Glomerular endothelial cell (primary cell): Measurements from ENCODE around the gene TNFSF10. TPM values are rescaled to one million over a fixed set of nuclear protein-coding genes. Genes with fewer than 3 reads are reported as not detected.

Source experiments
- DNase-seq: peaks from one replicate; pipeline ENCODE4 v3.0.0-alpha.2; 2011; ENCODE audit warnings: low read depth, low spot score; ENCODE audit errors: extremely low read depth
- total RNA-seq: library from RNA; depleted of rRNA; stranded (reverse); fragments of >200 nt; gene quantifications from 2 replicates; pipeline ENCODE4 v1.2.3, GENCODE V29; 2015

The TNFSF10 gene
- total RNA-seq, 1 donor from 2014 or later = 74.6 TPM

- no peak for DNase-seq
These were observed 4.1 kb downstream of the TNFSF10 start for GRCh38 chr3:172518929-172519640.

- DNase-seq = no peak
These were observed 5.3 kb downstream of the TNFSF10 start for GRCh38 chr3:172517859-172518466.

DNA sequence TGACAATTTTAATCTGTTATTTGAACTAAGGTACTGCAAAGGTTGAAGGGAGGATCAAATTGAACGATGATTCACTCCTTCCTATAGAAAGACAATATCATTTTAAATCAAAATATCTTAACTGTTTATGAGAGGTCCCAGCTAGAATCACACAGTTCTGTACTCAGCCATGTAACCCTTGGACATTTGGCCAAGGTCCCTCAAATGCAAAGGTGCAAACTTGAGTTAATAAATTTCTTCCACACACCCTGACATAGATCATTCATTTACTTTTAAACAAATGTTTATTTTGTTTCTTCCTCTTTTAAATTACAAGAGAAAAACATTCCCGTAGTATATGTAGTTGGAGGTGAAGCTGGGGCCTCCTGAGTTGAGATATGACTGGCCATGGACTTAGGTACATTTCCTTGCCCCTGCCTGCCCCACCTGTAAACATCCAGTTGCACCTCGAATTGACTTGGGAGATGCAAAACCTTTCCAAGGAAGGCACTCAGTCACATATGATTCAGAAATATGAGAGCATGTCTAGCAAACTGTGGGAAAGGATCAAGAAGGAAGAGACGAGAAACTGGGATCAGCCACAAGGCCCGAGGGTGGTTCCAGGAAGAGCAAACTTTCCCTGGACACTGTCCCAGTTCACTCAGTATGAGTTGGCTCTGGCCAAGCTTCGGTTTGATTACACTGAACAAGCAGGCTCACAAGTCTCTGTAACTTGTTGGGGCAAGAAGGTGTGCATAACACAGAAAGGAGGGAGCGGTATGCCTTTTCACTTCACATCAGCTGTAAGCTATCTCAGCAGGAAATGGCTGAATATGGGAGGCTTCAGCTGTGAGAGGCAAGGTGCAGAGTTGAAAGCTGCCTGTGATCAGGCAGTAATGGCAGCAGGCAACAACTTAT is 6.7 kb downstream of the TNFSF10 start:
- no peak for DNase-seq

DNA sequence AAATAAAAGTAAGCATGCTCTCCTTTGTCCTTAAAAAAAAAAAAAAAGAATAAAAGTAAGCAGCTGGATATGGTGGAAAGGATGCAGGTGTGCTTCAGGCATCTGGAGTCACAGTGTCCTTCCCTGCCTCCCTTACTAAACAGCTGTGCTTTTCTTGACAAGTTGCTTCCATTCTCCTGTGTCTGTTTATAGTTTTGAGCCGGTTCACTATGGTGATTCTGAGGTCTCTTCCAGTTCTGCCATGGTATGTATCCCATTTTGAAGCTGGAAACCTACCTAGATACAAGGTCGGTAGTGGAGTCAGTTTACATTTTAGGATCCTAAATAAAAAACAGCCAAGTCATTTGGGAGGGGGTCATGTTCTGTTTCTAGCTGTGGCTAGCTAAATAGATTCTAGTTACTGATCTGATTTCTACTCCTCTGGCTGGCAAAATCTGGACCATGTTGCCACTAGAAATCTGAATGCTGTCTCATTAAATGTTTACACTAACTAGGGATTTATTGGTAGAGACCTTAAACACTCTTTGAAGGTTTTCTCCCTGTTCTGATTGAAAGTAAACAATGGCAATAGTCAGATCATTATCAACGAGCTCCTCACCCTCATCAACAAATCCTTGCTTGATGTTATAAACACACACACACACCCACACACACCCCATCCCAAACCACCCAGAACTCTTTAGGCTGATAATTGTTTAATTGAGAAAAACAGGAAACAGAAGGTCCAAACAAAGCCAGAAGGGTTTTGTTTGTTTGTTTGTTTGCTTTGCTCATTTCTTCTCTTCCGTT is 7.9 kb downstream of the TNFSF10 start:
- DNase-seq = no peak

DNA sequence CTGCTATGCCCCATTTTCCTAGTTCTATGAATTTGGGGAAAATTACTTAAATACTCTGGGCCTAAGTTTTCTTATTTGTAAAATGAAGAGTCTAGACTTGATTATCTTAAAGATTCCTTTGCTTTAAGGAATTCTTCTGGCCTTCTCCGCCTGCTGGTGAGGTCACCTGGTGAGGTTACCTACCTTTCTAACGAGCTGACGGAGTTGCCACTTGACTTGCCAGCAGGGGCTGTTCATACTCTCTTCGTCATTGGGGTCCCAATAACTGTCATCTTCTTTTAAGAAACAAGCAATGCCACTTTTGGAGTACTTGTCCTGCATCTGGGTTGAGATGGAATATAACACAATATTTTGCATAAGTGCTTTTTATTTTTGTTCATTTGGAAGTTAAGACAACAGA is 8.6 kb downstream of the TNFSF10 start:
- no peak for DNase-seq

GRCh38 chr3:172513488-172513887 is 9.7 kb downstream of the TNFSF10 start:
- no peak for DNase-seq

DNA sequence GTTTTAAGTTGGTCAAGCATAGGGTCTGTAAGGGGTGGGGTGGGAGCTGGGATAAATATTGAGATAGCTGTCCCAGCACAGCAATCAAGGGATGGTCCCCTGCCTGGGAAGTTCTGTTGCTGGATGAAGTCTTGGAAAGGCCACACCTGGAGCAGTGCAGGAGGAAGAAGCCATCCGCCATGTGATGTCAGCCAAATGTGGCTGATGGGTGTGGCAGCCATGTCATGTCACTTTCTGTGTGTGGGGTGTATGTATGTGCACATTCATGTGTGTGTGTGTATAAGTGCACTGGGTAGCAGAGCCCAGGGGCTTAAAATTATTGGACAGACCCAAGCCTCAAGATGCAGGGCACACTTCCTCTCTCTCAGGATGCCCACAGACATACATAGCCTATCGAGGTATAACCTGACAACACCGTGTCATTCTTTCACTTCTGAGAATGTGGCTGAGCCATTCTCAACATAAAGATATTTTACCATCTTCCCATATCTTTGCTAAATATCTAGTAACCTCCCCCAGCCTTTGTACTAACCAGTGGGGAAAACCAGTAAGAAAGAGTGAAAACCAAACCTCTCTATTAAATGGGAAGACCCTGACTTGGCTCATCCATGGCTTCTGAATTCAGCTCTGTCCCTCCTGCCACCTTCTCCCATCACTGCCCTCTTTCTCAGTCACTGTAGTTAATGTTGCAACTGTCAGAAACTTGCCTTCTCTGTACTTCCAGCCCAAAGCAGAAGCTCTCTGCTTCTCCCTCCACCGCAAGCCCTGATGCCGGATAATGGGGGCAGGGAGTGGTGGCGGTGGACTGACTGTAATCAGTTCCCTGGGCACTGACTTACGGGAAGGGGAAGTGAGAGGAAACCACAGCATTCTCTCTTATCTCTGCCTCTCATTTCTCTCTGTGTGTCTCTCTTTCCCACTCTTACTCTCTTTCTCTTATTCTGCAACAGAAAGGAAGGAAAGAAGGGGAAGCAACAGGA is 11.2 kb downstream of the TNFSF10 start:
- DNase-seq = no peak

GRCh38 chr3:172506094-172506493 is 17.1 kb downstream of the TNFSF10 start:
- no peak for DNase-seq

- DNase-seq = no peak
These were observed 21.7 kb downstream of the TNFSF10 start for GRCh38 chr3:172501540-172501939.

- DNase-seq = peak; percentile 36
These were observed 33.0 kb downstream of the TNFSF10 start for GRCh38 chr3:172490198-172490669.

DNA sequence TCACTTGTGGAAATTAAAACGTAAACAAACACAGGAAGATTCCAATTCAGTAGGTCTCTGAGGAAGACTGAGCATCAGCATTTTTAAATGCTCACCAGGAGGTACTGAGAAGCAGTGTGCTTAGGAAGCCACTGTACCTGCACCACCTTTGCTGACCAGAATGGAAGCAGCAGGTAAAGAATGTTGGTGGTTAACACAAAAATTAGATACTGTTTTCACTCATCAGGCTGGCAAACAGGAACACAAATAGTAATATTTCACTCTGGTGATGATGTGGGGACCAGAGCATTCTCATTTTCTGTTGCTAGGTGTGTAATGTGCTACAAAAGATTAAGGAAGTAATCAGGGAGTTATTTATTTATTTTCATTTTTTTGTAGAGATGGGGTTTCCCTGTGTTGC is 45.1 kb downstream of the TNFSF10 start:
- DNase-seq = no peak

GRCh38 chr3:172476347-172476746 is 46.9 kb downstream of the TNFSF10 start:
- no peak for DNase-seq

- DNase-seq = no peak
These were observed 47.5 kb downstream of the TNFSF10 start for GRCh38 chr3:172475703-172476102.

DNA sequence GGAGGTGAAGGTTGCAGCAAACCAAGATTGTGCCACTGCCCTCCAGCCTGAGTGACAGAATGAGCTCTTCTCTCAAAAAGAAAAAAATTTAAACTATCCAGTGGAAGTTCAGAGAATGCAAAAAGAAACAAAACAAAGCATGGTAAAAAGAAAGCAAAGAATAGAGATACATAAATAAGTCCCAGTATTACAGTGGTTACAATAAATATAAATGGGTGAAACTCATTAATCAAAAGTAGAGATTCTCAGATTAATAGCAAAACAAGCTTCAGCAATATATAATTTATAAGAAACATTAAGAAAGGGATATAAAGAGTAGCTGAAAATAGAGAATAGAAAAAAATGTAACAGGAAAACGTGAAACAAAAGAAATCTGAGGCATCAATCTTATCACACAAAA is 51.3 kb downstream of the TNFSF10 start:
- DNase-seq = no peak

GRCh38 chr3:172470588-172470987 is 52.6 kb downstream of the TNFSF10 start:
- DNase-seq = no peak

DNA sequence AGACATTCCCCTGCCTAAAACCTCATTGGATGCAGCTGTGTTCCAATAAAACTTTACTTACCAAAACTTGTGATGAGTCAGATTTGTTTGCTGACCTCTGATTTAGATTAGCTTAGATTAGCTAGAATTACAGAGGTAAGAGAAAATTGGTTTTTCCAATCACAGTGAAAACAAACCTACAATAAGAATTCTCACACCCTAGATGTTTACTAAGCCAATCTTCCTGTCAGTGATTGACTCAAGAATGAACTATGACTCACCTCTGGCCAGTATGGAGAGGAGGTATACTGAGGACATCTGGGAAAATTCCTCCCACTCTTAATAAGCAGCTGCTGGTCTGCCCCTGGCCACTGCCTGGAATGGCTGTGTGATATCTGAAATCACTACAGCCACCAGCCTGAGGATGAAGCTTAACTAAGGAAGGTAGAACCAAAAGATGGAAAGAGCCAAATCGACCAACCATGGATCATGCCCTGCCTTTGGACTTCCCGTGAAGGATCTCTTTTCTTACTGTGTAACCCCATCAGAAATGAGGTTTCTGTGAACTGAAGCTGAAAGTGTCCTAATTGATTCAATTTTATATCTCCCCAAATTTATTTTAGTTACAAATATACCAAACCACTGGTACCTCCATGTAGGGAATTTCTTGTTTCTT is 55.9 kb downstream of the TNFSF10 start:
- DNase-seq = peak; percentile 42

DNA sequence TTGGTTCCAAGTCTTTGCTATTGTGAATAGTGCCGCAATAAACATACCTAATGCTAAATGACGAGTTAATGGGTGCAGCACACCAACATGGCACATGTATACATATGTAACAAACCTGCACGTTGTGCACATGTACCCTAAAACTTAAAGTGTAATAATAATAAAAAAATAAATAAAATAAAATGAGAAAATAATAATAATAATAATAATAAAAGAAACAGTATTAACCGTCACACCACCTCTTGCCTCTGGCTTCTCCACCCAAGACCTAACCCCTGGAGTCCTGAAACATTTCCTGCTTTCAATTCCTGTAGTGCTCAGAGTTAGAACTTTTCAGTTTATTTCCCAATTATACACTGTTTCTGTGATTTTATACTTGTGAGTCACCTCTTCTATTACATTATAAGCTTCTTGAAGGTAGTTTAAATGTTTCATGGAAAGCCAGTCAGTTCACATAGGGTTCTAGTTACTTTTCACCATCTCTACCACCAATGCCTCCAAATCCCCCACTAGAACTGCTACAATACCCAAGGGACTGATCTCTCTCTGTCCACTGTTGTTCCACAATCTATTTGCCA is 56.6 kb downstream of the TNFSF10 start:
- DNase-seq = no peak

- no peak for DNase-seq
These were observed 57.9 kb downstream of the TNFSF10 start for GRCh38 chr3:172465281-172465680.

GRCh38 chr3:172464306-172464705 is 58.9 kb downstream of the TNFSF10 start:
- DNase-seq = no peak
